ENCODE measurements around the gene C12orf42. TPM values are rescaled to one million over a fixed set of nuclear protein-coding genes. Genes with fewer than 3 reads are reported as not detected.

C12orf42 gene
- total and polyA plus RNA-seq, 2 donors = 0.94 to 1.6 TPM

DNA sequence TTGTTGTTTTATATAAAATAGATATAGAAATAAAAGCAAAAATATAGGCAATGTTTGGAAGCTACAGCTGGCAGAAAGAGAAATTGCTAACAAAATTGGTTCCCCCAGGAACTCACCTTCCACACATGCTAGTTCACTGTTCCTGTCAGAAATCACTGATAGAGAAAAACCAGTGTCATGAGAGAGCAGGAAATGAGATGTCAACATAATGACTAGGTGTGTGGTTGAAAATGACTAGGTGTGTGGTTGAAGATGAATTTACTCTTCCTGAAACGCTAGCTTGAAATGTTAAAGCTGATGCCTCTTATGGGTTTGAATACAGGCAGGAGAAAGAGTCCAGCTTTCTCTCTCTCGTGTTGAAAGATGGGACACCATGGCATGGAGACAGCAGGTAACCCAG is 216.3 kb downstream of the C12orf42 start:
- 75% methylated on average over 2 of the region's 2 CpGs for WGBS
- Histone ChIP-seq H3K4me1 (ENCODE audit: control insufficient read depth in 2 of 2, insufficient read depth in 2 of 2, low read length in 2 of 2) (no peaks in the 10 kb centered on the region), H3K27ac (ENCODE audit: low read depth in 1 of 2, low read length in 1 of 2) (no peak overlapping the region), H3K4me3 (ENCODE audit: low read length in 2 of 2) (no peak overlapping the region), H3K27me3 (ENCODE audit: control insufficient read depth in 2 of 2, insufficient read depth in 1 of 2, low read length in 1 of 2) (no peaks in the 10 kb centered on the region), H3K9me3 (ENCODE audit: control insufficient read depth in 2 of 2, insufficient read depth in 1 of 2, low read length in 1 of 2) (no peaks in the 10 kb centered on the region), H3K36me3 (ENCODE audit: control insufficient read depth in 2 of 2, insufficient read depth in 2 of 2, low read length in 1 of 2) (no peaks in the 10 kb centered on the region)
- no peak for DNase-seq (ENCODE audit: low read depth in 6 of 9, low spot score in 9 of 9)

DNA sequence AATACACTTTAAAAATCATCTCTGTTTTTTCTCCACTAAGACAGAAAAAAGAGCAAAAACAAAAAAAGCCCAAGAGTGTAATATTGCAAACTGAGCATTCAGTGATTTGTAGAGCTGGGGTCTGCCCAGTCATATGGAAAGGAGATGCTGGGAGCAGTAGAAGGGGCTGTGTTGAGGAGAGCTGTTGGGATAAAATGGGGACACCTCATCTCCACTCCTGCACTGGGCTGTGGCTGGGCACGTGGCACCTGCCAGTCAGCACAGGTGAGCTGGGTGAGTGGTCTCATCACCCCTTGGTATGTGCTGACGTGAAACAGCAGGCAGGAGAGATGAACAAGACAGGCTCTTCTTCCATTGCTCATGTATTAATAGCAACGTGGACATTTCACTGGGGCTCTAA is 217.4 kb downstream of the C12orf42 start:
- Histone ChIP-seq H3K9me3 (ENCODE audit: control insufficient read depth in 2 of 2, insufficient read depth in 1 of 2, low read length in 1 of 2) (no peaks in the 10 kb centered on the region), H3K27me3 (ENCODE audit: control insufficient read depth in 2 of 2, insufficient read depth in 1 of 2, low read length in 1 of 2) (no peaks in the 10 kb centered on the region), H3K27ac (ENCODE audit: low read depth in 1 of 2, low read length in 1 of 2) (no peak overlapping the region), H3K36me3 (ENCODE audit: control insufficient read depth in 2 of 2, insufficient read depth in 2 of 2, low read length in 1 of 2) (no peaks in the 10 kb centered on the region), H3K4me3 (ENCODE audit: low read length in 2 of 2) (no peak overlapping the region), H3K4me1 (ENCODE audit: control insufficient read depth in 2 of 2, insufficient read depth in 2 of 2, low read length in 2 of 2) (no peaks in the 10 kb centered on the region)
- WGBS = 87% methylated on average over 3 of the region's 3 CpGs
- DNase-seq (ENCODE audit: low read depth in 6 of 9, low spot score in 9 of 9) = no peak

DNA sequence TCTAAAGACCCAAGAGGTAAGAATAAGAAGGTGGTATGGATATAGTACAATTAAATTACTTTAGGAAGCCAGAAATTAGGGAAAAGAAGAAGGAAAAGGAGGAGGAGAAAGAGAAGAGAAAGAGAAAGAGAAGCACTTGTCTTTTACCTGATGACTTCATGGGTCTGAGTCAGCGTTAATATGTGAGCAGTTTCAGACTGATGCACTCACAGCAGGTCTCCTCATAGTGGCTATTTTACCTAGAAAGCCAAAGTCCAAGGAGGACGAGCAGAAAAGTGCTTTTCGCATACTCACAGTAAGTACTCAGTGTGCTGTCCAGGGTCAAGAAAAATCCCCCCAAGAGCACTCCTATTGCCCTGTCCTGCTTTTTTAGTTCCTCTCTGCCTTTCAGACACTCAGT is 222.1 kb downstream of the C12orf42 start:
- H3K27me3 ChIP-seq (ENCODE audit: control insufficient read depth in 2 of 2, insufficient read depth in 1 of 2, low read length in 1 of 2) = no peaks in the 10 kb centered on the region
- 84% methylated on average over 3 of the region's 3 CpGs for WGBS

DNA sequence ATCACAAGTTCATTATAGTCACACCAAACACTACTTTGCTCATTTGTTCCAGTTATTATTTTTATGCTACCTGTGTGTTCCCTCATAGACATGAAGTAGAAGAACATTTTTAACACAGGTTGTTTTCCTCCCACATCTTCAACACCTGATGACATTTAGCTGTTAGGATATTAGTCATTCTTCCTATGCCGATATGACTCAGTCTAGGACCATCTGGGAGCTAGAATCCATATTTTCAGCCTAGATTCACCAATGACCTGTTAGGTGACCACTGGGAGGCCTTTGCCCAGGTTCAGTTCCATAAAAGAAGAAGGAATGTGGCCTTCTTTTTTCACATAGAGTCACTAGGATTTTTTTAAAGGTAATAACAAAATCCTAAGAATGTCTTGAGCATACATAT is 222.8 kb downstream of the C12orf42 start:
- WGBS = 97% methylated on average over 1 of the region's 1 CpG

More for the DNA sequence above, 222.1 kb downstream of the C12orf42 start:
- Histone ChIP-seq H3K4me1 (ENCODE audit: control insufficient read depth in 2 of 2, insufficient read depth in 2 of 2, low read length in 2 of 2) (no peaks in the 10 kb centered on the region), H3K4me3 (ENCODE audit: low read length in 2 of 2) (no peak overlapping the region), H3K36me3 (ENCODE audit: control insufficient read depth in 2 of 2, insufficient read depth in 2 of 2, low read length in 1 of 2) (no peaks in the 10 kb centered on the region), H3K27ac (ENCODE audit: low read depth in 1 of 2, low read length in 1 of 2) (no peak overlapping the region), H3K9me3 (ENCODE audit: control insufficient read depth in 2 of 2, insufficient read depth in 1 of 2, low read length in 1 of 2) (no peaks in the 10 kb centered on the region)
- no peak for DNase-seq (ENCODE audit: low read depth in 6 of 9, low spot score in 9 of 9)

DNA sequence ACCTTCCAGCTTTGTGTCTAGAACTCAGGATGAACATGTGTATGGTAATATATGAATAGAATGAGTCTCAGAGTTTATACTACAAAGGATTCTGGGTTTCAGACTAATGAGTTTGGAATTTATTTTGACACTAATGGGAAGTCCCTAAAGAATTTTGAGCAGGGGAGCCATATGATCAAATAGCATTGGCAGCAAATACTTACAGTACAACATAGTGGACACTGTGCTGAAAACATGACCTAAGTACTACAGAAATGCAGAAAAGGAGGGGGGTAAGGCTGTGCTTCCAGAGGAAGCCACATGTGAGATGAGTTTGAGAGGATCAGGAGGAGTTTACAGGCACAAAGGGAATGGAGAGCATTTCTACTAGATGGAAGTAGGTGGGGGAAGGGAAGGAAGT is 225.8 kb downstream of the C12orf42 start:
- Histone ChIP-seq H3K4me1 (ENCODE audit: control insufficient read depth in 2 of 2, insufficient read depth in 2 of 2, low read length in 2 of 2) (no peaks in the 10 kb centered on the region), H3K27me3 (ENCODE audit: control insufficient read depth in 2 of 2, insufficient read depth in 1 of 2, low read length in 1 of 2) (no peaks in the 10 kb centered on the region), H3K9me3 (ENCODE audit: control insufficient read depth in 2 of 2, insufficient read depth in 1 of 2, low read length in 1 of 2) (no peaks in the 10 kb centered on the region), H3K36me3 (ENCODE audit: control insufficient read depth in 2 of 2, insufficient read depth in 2 of 2, low read length in 1 of 2) (no peaks in the 10 kb centered on the region), H3K27ac (ENCODE audit: low read depth in 1 of 2, low read length in 1 of 2) (peak overlapping the region in 1 of 2 donors; percentile 48), H3K4me3 (ENCODE audit: low read length in 2 of 2) (no peak overlapping the region)
- peak in 1 of 9 donors; percentile 13 for DNase-seq (ENCODE audit: low read depth in 6 of 9, low spot score in 9 of 9)

More for the DNA sequence above, 222.8 kb downstream of the C12orf42 start:
- no peak overlapping the region for H3K27ac ChIP-seq (ENCODE audit: low read depth in 1 of 2, low read length in 1 of 2)
- DNase-seq (ENCODE audit: low read depth in 6 of 9, low spot score in 9 of 9) = no peak
- H3K4me3 ChIP-seq (ENCODE audit: low read length in 2 of 2) = no peak overlapping the region
- no peaks in the 10 kb centered on the region for H3K27me3 ChIP-seq (ENCODE audit: control insufficient read depth in 2 of 2, insufficient read depth in 1 of 2, low read length in 1 of 2)
- no peaks in the 10 kb centered on the region for H3K9me3 ChIP-seq (ENCODE audit: control insufficient read depth in 2 of 2, insufficient read depth in 1 of 2, low read length in 1 of 2)
- H3K4me1 ChIP-seq (ENCODE audit: control insufficient read depth in 2 of 2, insufficient read depth in 2 of 2, low read length in 2 of 2) = no peaks in the 10 kb centered on the region
- H3K36me3 ChIP-seq (ENCODE audit: control insufficient read depth in 2 of 2, insufficient read depth in 2 of 2, low read length in 1 of 2) = no peaks in the 10 kb centered on the region

DNA sequence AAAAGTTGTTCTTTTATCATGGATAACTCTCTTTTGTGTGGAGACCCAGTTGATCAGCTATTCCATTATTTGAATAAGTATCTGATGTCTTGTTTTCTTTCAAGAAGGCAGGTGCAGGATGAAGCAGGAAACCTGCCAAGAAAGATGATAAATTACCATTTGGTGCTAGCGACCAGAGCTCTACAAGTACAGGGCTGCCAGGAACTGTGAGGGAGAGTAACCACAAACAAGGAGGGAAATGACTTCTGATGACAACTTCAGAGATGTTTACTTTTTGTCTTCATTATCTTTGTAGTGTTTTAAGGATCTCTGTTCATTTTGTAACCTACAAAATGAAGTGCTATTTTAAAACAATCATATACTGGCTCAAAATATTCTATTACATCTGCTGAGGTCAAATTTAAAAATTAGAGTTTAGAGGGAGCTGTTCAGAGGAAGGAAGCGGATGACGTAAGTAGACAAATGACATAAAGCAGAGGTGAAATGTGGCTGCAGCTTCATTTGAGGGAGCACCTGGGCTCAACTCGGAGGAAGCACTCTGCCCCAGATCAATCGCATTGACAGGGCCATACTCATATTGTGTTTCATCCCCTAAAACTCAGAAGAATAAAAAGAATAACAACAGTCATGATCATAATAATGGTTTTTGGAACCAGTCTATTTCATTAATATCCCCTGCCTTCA is 226.8 kb downstream of the C12orf42 start:
- no peaks in the 10 kb centered on the region for H3K9me3 ChIP-seq (ENCODE audit: control insufficient read depth in 2 of 2, insufficient read depth in 1 of 2, low read length in 1 of 2)
- peak in 1 of 9 donors; percentile 36 for DNase-seq (ENCODE audit: low read depth in 6 of 9, low spot score in 9 of 9)
- peak overlapping the region in 1 of 2 donors; percentile 48 for H3K27ac ChIP-seq (ENCODE audit: low read depth in 1 of 2, low read length in 1 of 2)
- no peaks in the 10 kb centered on the region for H3K27me3 ChIP-seq (ENCODE audit: control insufficient read depth in 2 of 2, insufficient read depth in 1 of 2, low read length in 1 of 2)
- WGBS = 42% methylated on average over 5 of the region's 5 CpGs
- no peak overlapping the region for H3K4me3 ChIP-seq (ENCODE audit: low read length in 2 of 2)
- H3K4me1 ChIP-seq (ENCODE audit: control insufficient read depth in 2 of 2, insufficient read depth in 2 of 2, low read length in 2 of 2) = no peaks in the 10 kb centered on the region
- H3K36me3 ChIP-seq (ENCODE audit: control insufficient read depth in 2 of 2, insufficient read depth in 2 of 2, low read length in 1 of 2) = no peaks in the 10 kb centered on the region

DNA sequence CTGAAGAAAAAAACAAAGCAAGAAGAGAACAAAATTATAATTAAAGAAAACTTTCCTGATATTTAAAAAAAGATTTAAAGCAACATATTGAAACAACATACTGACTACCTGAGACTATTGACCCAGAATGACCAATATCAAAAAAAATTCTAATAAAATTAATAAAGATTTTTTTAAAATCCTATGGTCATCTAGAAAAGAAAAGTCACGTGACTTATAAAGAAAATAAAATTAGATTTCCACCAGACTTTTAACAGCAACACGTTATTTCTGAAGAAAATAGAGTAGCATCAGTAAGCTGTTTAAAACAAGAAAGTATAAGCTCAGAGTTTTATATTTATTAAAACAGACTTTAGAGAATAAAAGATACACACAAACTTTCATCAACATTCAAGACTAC is 238.0 kb downstream of the C12orf42 start:
- H3K9me3 ChIP-seq (ENCODE audit: control insufficient read depth in 2 of 2, insufficient read depth in 1 of 2, low read length in 1 of 2) = no peaks in the 10 kb centered on the region
- no peak for DNase-seq (ENCODE audit: low read depth in 6 of 9, low spot score in 9 of 9)
- no peak overlapping the region for H3K4me3 ChIP-seq (ENCODE audit: low read length in 2 of 2)
- 94% methylated on average over 2 of the region's 2 CpGs for WGBS
- no peaks in the 10 kb centered on the region for H3K36me3 ChIP-seq (ENCODE audit: control insufficient read depth in 2 of 2, insufficient read depth in 2 of 2, low read length in 1 of 2)
- H3K4me1 ChIP-seq (ENCODE audit: control insufficient read depth in 2 of 2, insufficient read depth in 2 of 2, low read length in 2 of 2) = no peaks in the 10 kb centered on the region
- no peaks in the 10 kb centered on the region for H3K27me3 ChIP-seq (ENCODE audit: control insufficient read depth in 2 of 2, insufficient read depth in 1 of 2, low read length in 1 of 2)
- H3K27ac ChIP-seq (ENCODE audit: low read depth in 1 of 2, low read length in 1 of 2) = no peak overlapping the region

Other genes with a start within 250 kb of the C12orf42 start
- gene STAB2, start 91.3 kb upstream of the C12orf42 start, total RNA-seq = 0.24 TPM
- gene STAB2, start 91.3 kb upstream of the C12orf42 start, polyA plus RNA-seq = 0.11 TPM